Breast epithelium (tissue), 4 donors: Measurements from ENCODE around the gene GNAQ. TPM values are rescaled to one million over a fixed set of nuclear protein-coding genes. Genes with fewer than 3 reads are reported as not detected.
A peak's percentile ranks its signal among the peaks of the same experiment; 100 is the strongest.

Source experiments
- DNase-seq, 2 donors: peaks; one replicate each; pipeline ENCODE4 v3.0.0-alpha.2; 2019; ENCODE audit warnings: low spot score in 2 of 2
- H3K27ac ChIP-seq, 2 donors: fragments of 200-600 bp; sonication (generic) in 1 of 2; one replicate each; pipeline ENCODE4 v1.5.1; 2016 to 2019; ENCODE audit warnings: mild to moderate bottlenecking in 1 of 2
- H3K27me3 ChIP-seq, 2 donors: fragments of 200-600 bp; sonication (generic) in 1 of 2; one replicate each; pipeline versions ENCODE4 v1.5.1 to v1.6.0; 2017 to 2019; ENCODE audit warnings: control low read depth in 1 of 2, mild to moderate bottlenecking in 1 of 2
- H3K36me3 ChIP-seq: fragments of 200-600 bp; one replicate; pipeline ENCODE4 v1.5.1; 2019
- H3K4me1 ChIP-seq, 2 donors: fragments of 200-600 bp; sonication (generic); one replicate each; pipeline ENCODE4 v1.5.1; 2016 to 2019; ENCODE audit warnings: control low read depth in 1 of 2
- H3K4me3 ChIP-seq, 3 donors: fragments of 200-600 bp; sonication (generic); 1 replicate in 2 of 3; 2 replicates in 1 of 3; pipeline ENCODE4 v1.5.1; 2016 to 2019; ENCODE audit warnings: mild to moderate bottlenecking in 3 of 3, moderate library complexity in 2 of 3
- H3K9me3 ChIP-seq, 2 donors: fragments of 200-600 bp; sonication (generic) in 1 of 2; one replicate each; pipeline ENCODE4 v1.5.1; 2016 to 2019; ENCODE audit warnings: control low read depth in 1 of 2
- POLR2A ChIP-seq: fragments of 450-650 bp; IDR thresholded peaks from one replicate; pipeline ENCODE4 v1.6.1; 2016; ENCODE audit warnings: antibody characterized with exemption, mild to moderate bottlenecking, moderate library complexity
- POLR2AphosphoS5 ChIP-seq, 3 donors: sonication (generic); formaldehyde crosslinking; IDR thresholded peaks; one replicate each; pipeline ENCODE4 v1.6.1; 2017; ENCODE audit warnings: antibody characterized with exemption in 3 of 3
- intact Hi-C: fragments of 100-400 bp; cut with DNase I; formaldehyde crosslinking; loops from one replicate; pipeline ENCODE4 v1.15.1; 2023; ENCODE audit warnings: low total_unique reads
- total RNA-seq, 3 donors: library from RNA; depleted of rRNA; stranded (reverse); fragments of >200 nt; gene quantifications; one replicate each; pipeline ENCODE4 v1.1.0, GENCODE V29; 2016
- TF ChIP-seq, protein P1 (sequence below), 3 donors: fragments of 450-650 bp; IDR thresholded peaks; one replicate each; pipeline ENCODE4 v1.5.1; 2016 to 2017; ENCODE audit warnings: antibody characterized with exemption in 3 of 3, mild to moderate bottlenecking in 3 of 3, moderate library complexity in 3 of 3

Gene GNAQ
- total RNA-seq, 3 donors from 2014 or later, result 39.0 to 49.3 (median 47.2) TPM

DNA sequence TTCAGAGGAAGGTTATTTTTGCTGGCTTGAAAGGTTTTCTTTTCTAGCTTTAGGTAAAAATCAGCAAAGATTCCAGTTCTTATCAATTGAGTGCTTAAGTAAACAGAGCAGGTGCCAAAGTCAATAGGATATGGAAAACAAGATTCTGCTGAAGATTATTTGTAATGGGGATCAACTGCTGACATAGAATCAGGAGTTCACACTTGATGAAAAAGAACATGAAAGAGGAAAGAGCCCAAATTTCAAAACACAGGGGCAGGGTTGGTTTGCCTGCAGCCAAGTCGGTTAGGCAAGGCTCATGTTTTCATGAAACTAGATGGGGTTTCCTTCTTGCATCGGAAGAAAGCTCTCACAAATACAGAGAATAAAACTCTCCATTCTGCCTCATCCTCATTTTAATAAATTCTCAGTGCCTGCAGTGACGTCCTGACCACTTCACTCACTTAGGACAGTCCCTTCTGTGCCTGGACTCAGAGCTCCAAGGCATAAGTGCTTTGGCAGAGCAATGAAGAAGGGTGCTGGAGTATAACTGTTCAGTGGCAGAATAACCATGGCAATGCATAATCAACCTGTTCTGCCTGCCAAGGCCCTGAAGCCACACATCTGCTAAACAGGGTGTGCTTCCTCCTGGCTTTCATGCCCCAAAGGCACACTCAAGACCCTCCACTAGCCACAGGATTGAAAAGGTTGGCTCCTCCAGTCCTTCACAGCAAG lies 179.6 kb downstream of the GNAQ start:
- Histone ChIP-seq H3K36me3 (no peaks in the 10 kb centered on the region), H3K27me3 (no peaks in the 10 kb centered on the region), H3K9me3 (no peaks in the 10 kb centered on the region), H3K4me3 (no peak overlapping the region), H3K4me1 (peaks cover 0 to 10% of the 10 kb centered on the region in 2 donors), H3K27ac (no peak overlapping the region)
- TF ChIP-seq POLR2A, result no peak
- TF ChIP-seq, protein P1, sequence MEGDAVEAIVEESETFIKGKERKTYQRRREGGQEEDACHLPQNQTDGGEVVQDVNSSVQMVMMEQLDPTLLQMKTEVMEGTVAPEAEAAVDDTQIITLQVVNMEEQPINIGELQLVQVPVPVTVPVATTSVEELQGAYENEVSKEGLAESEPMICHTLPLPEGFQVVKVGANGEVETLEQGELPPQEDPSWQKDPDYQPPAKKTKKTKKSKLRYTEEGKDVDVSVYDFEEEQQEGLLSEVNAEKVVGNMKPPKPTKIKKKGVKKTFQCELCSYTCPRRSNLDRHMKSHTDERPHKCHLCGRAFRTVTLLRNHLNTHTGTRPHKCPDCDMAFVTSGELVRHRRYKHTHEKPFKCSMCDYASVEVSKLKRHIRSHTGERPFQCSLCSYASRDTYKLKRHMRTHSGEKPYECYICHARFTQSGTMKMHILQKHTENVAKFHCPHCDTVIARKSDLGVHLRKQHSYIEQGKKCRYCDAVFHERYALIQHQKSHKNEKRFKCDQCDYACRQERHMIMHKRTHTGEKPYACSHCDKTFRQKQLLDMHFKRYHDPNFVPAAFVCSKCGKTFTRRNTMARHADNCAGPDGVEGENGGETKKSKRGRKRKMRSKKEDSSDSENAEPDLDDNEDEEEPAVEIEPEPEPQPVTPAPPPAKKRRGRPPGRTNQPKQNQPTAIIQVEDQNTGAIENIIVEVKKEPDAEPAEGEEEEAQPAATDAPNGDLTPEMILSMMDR (IDR thresholded peaks at IDR 0.05), result no peak
- TF ChIP-seq POLR2AphosphoS5 (IDR thresholded peaks at IDR 0.05), result no peak
- intact Hi-C loops, result no loop called here
- DNase-seq, result no peak

DNA sequence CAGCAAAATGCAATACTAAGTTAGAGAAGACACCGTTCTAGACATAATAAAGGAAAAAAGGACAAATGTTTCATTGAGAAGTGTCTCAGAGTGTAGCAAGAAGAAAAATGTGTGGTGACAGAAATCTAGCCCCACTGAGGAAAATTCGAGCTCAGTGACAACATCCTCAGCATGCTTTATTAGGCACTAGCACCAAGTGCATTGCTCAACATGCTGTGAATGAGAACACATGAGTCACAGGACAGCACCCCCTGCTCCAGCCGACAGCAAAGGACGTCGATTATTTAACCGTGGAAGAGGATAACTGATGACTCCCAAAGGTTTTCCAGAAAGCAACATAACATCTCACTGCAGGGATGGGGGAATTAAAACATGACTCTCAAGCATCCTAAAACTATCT lies 182.7 kb downstream of the GNAQ start:
- DNase-seq, result peak in 1 of 2 donors; percentile 85
- H3K4me3 ChIP-seq, result no peak overlapping the region
- intact Hi-C loops, result no loop called here
- H3K9me3 ChIP-seq, result no peaks in the 10 kb centered on the region
- no peaks in the 10 kb centered on the region for H3K27me3 ChIP-seq
- TF ChIP-seq POLR2AphosphoS5 (IDR thresholded peaks at IDR 0.05) (peak; percentile 70 to 89 (median 85)), POLR2A (no peak)
- TF ChIP-seq, protein P1 (IDR thresholded peaks at IDR 0.05), result no peak
- H3K4me1 ChIP-seq, result peaks cover 6 to 10% of the 10 kb centered on the region in 2 donors
- H3K36me3 ChIP-seq, result no peaks in the 10 kb centered on the region
- H3K27ac ChIP-seq, result peak overlapping the region; percentile 86 to 93

DNA sequence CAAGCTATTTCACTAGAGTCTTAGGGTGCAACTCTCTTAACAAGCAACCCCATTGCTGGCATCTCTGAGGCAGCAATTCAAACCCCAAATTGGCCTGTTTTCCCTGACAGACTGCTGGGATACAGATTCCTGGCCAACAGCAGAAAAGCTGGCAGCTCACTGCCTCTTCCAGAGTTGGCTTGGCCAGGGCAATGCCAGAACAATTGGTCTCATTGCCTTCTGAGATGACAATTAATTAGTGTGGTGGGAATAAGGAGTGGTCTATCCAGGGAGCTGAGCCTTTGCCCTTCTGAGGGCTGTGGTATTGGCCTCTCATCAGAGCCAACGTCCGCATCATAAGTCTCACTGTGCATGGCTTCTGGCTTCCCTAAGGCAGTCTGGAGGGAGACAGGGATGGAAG lies 183.2 kb downstream of the GNAQ start:
- Histone ChIP-seq H3K4me1 (peaks cover 6 to 10% of the 10 kb centered on the region in 2 donors), H3K36me3 (no peaks in the 10 kb centered on the region), H3K4me3 (no peak overlapping the region), H3K9me3 (no peaks in the 10 kb centered on the region), H3K27me3 (no peaks in the 10 kb centered on the region), H3K27ac (peak overlapping the region; percentile 86 to 93)
- peak in 1 of 2 donors; percentile 68 for DNase-seq
- intact Hi-C loops, result no loop called here
- no peak for TF ChIP-seq POLR2A
- TF ChIP-seq, protein P1 (IDR thresholded peaks at IDR 0.05), result no peak
- TF ChIP-seq POLR2AphosphoS5 (IDR thresholded peaks at IDR 0.05), result no peak

DNA sequence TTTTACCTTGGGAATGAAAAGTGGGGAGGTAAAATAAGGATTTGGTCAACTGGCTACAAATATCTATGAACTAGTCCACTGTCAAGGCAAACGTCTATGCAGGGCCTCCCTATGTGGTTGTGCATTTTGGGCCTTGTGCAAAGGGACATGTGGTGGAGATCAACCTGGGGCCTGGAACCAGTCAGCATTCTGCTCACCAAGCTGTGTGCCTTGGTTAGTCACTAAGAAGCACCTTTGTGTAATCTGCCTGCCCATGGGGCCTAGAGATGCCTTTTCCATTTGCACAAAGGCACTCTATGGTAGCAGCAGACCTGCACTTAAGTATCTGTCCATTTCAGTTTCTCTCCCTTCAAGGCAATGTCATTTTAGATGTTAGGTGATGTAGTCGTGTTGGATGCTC lies 184.0 kb downstream of the GNAQ start:
- Histone ChIP-seq H3K4me1 (peaks cover 6 to 10% of the 10 kb centered on the region in 2 donors), H3K36me3 (no peaks in the 10 kb centered on the region), H3K27ac (peak overlapping the region; percentile 86 to 93), H3K27me3 (no peaks in the 10 kb centered on the region), H3K9me3 (no peaks in the 10 kb centered on the region), H3K4me3 (peak overlapping the region in 1 of 3 donors; percentile 7)
- intact Hi-C loops, result no loop called here
- no peak for DNase-seq
- TF ChIP-seq POLR2A, result no peak
- TF ChIP-seq, protein P1 (IDR thresholded peaks at IDR 0.05), result no peak
- no peak for TF ChIP-seq POLR2AphosphoS5 (IDR thresholded peaks at IDR 0.05)

DNA sequence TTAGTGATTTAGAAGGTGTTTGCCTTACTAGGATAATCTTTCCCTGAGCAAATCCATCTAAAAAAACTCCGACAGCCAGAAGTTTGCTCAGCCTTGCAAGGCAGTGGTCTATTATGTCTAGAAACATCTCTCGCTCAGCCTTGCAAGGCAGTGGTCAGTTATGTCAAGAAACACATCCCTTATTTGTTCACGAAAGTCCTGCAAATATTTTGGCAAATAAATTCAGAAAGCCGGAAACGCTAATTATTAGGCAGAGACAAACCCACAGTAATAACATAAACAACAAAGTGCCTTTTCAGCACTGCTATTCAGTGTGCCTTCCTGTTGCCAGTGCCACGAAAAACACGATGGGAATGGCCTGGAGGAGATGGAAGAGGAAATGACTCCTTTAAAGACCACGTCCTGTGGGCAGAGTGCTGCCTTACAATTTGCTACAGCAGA lies 184.5 kb downstream of the GNAQ start:
- H3K27ac ChIP-seq, result peak overlapping the region; percentile 86 to 93
- peak overlapping the region in 1 of 3 donors; percentile 7 for H3K4me3 ChIP-seq
- no peaks in the 10 kb centered on the region for H3K36me3 ChIP-seq
- intact Hi-C loops, result no loop called here
- TF ChIP-seq POLR2AphosphoS5 (IDR thresholded peaks at IDR 0.05) (peak in 1 of 3 donors; percentile 21), POLR2A (no peak)
- TF ChIP-seq, protein P1 (IDR thresholded peaks at IDR 0.05), result no peak
- no peaks in the 10 kb centered on the region for H3K27me3 ChIP-seq
- DNase-seq, result no peak
- H3K9me3 ChIP-seq, result no peaks in the 10 kb centered on the region
- peaks cover 6 to 10% of the 10 kb centered on the region in 2 donors for H3K4me1 ChIP-seq
